Measurements from ENCODE around the gene GLIS1. TPM values are rescaled to one million over a fixed set of nuclear protein-coding genes. Genes with fewer than 3 reads are reported as not detected.

Gene GLIS1
- total RNA-seq, 1 experiment from 2014 or later: not detected

DNA sequence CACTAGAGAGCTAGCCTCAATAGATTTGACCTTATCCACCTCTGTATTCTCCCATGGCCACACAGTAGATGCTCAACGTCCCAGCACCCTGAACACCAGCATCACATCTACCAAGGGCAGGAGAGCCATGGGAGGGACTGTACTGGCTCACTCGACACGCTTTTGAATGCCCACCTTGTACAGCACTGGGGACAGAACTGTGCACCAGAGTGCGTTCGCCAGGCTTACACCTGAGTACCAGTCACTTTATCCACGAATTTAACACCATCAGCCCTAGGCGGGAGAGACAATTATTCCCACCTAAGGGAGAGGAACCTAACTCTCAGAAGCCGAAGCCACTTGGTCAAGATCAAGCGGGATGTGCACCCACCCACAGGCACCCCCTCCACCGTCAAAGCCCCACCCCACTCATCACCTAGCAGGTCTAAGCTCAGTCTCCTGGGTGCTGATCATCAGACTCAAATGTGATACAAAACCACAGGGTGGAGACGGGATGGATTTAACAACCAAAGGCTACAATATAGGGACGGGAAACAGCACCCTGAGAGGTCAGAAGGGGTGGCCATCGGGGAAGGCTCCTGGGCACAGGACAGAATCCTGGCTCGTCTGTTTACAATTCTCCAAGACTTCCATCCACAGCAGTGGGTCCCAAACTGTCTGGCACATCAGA, 110.5 kb downstream of the GLIS1 start:
- Histone ChIP-seq H4K20me1 (ENCODE audit: insufficient read depth) (no peaks in the 10 kb centered on the region), H3K79me2 (ENCODE audit: low read depth) (no peaks in the 10 kb centered on the region), H3K27ac (no peak overlapping the region), H3K27me3 (ENCODE audit: insufficient read depth, low read depth) (peaks cover 16% of the 10 kb centered on the region), H3K4me2 (no peak overlapping the region), H3K36me3 (ENCODE audit: low read depth) (no peaks in the 10 kb centered on the region), H3F3A (ENCODE audit: insufficient read depth, low read depth) (no peaks in the 10 kb centered on the region), H3K4me3 (no peak overlapping the region), H2AFZ (no peak overlapping the region), H3K9me2 (ENCODE audit: insufficient read depth) (no peaks in the 10 kb centered on the region), H3K9me3 (ENCODE audit: insufficient read depth, low read depth) (no peaks in the 10 kb centered on the region), H3K4me1 (replicated peaks; ENCODE audit: insufficient read depth) (no peaks in the 10 kb centered on the region)
- DNase-seq: no peak
- ChIA-PET POLR2A (ENCODE audit: unreplicated experiment) (interaction anchor here (0.6 to 0.7 kb wide), 2 partner anchors 26 to 268 kb away, joined by 3 read pairs; no protein-coding TSS in a partner anchor), CTCF (no interaction called here)
- no peak for TF ChIP-seq EZH2 (IDR thresholded peaks at IDR 0.05; ENCODE audit: low read depth)
- TF ChIP-seq, protein P1, sequence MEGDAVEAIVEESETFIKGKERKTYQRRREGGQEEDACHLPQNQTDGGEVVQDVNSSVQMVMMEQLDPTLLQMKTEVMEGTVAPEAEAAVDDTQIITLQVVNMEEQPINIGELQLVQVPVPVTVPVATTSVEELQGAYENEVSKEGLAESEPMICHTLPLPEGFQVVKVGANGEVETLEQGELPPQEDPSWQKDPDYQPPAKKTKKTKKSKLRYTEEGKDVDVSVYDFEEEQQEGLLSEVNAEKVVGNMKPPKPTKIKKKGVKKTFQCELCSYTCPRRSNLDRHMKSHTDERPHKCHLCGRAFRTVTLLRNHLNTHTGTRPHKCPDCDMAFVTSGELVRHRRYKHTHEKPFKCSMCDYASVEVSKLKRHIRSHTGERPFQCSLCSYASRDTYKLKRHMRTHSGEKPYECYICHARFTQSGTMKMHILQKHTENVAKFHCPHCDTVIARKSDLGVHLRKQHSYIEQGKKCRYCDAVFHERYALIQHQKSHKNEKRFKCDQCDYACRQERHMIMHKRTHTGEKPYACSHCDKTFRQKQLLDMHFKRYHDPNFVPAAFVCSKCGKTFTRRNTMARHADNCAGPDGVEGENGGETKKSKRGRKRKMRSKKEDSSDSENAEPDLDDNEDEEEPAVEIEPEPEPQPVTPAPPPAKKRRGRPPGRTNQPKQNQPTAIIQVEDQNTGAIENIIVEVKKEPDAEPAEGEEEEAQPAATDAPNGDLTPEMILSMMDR (conservative IDR thresholded peaks at IDR 0.05): no peak
- intact Hi-C loops (cut with micrococcal nuclease; ENCODE audit: unreplicated experiment): no loop called here
- no TSS peak for BruUV-seq (replicated peaks)

DNA sequence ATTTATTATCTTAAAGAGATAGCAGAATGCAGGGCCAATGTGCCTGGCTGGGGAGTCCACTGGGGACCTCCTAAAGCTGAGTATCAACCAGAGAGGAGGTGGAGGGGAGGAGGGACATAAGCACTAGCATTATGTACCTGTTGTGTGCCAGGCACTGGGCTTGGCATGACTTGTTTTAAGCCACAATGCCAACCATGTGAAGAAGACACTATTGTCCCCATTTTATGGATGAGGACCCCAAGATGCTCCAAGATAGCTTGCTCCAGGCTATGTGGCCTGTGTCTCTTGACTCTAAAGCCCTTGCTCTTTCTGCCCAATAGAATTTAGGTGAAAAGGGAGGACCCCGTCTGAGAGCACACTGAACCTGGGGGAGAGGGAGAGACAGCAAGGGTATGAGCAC, 111.3 kb downstream of the GLIS1 start:
- BruUV-seq (replicated peaks): no TSS peak
- H4K20me1 ChIP-seq (ENCODE audit: insufficient read depth): no peaks in the 10 kb centered on the region
- no peaks in the 10 kb centered on the region for H3K9me3 ChIP-seq (ENCODE audit: insufficient read depth, low read depth)
- H3K4me1 ChIP-seq (replicated peaks; ENCODE audit: insufficient read depth): no peaks in the 10 kb centered on the region
- POLR2A ChIA-PET (ENCODE audit: unreplicated experiment): no interaction called here
- CTCF ChIA-PET: no interaction called here
- intact Hi-C loops (cut with micrococcal nuclease; ENCODE audit: unreplicated experiment): no loop called here
- no peak overlapping the region for H3K27ac ChIP-seq
- H3K4me2 ChIP-seq: no peak overlapping the region
- no peaks in the 10 kb centered on the region for H3K79me2 ChIP-seq (ENCODE audit: low read depth)
- no peaks in the 10 kb centered on the region for H3F3A ChIP-seq (ENCODE audit: insufficient read depth, low read depth)
- TF ChIP-seq EZH2 (IDR thresholded peaks at IDR 0.05; ENCODE audit: low read depth): no peak
- TF ChIP-seq, protein P1 (conservative IDR thresholded peaks at IDR 0.05): no peak
- H3K36me3 ChIP-seq (ENCODE audit: low read depth): no peaks in the 10 kb centered on the region
- H3K4me3 ChIP-seq: no peak overlapping the region
- DNase-seq: no peak
- H3K9me2 ChIP-seq (ENCODE audit: insufficient read depth): no peaks in the 10 kb centered on the region
- H2AFZ ChIP-seq: no peak overlapping the region
- peaks cover 16% of the 10 kb centered on the region for H3K27me3 ChIP-seq (ENCODE audit: insufficient read depth, low read depth)

DNA sequence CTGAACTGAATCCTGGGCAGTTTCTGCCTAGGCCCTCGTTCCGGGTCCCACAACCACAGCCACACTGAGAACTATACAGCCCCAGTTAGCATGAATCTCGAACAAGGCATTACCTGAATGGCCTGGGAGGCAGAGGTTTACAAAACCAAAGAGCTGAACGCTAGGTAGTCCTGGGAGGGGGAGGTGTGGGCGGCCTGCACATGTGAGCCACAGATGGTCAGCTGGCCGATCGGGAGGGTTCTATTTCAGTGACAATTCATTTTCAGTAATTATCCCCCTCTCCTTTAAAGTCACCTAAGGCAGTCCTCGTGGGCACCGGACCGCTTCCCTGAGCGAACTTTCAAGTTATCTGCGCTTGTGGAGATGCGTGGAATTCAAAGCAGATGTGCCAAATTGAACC, 111.9 kb downstream of the GLIS1 start:
- H3K79me2 ChIP-seq (ENCODE audit: low read depth): no peaks in the 10 kb centered on the region
- CTCF ChIA-PET: no interaction called here
- intact Hi-C loops (cut with micrococcal nuclease; ENCODE audit: unreplicated experiment): no loop called here
- peaks cover 16% of the 10 kb centered on the region for H3K27me3 ChIP-seq (ENCODE audit: insufficient read depth, low read depth)
- DNase-seq: no peak
- no peaks in the 10 kb centered on the region for H3K9me2 ChIP-seq (ENCODE audit: insufficient read depth)
- H3F3A ChIP-seq (ENCODE audit: insufficient read depth, low read depth): no peaks in the 10 kb centered on the region
- H3K4me3 ChIP-seq: no peak overlapping the region
- no peak overlapping the region for H3K4me2 ChIP-seq
- TF ChIP-seq, protein P1 (conservative IDR thresholded peaks at IDR 0.05): no peak
- no peak for TF ChIP-seq EZH2 (IDR thresholded peaks at IDR 0.05; ENCODE audit: low read depth)
- H3K27ac ChIP-seq: no peak overlapping the region
- BruUV-seq (replicated peaks): no TSS peak
- no peaks in the 10 kb centered on the region for H3K9me3 ChIP-seq (ENCODE audit: insufficient read depth, low read depth)
- POLR2A ChIA-PET (ENCODE audit: unreplicated experiment): no interaction called here
- H3K36me3 ChIP-seq (ENCODE audit: low read depth): no peaks in the 10 kb centered on the region
- no peak overlapping the region for H2AFZ ChIP-seq
- H3K4me1 ChIP-seq (replicated peaks; ENCODE audit: insufficient read depth): no peaks in the 10 kb centered on the region
- no peaks in the 10 kb centered on the region for H4K20me1 ChIP-seq (ENCODE audit: insufficient read depth)

Data from PC-9 (cell line).